CD4-positive, alpha-beta T cell treated with Interleukin-15 for 4 hours (primary cell): ENCODE measurements around the gene PRRT1.
"Not testable (repeated sequence)": the region's sequence is repeated elsewhere in the genome, so short reads cannot be mapped to it uniquely, and the experiment has no call there.

Experiments
- DNase-seq: peaks from one replicate; pipeline ENCODE4 v3.0.0-alpha.2; 2020; ENCODE audit warnings: low spot score

The PRRT1 gene

GRCh38 chr6:32151863-32152768 lies at the start of gene PRRT1:
TSS of gene PRRT1 (minus strand) at chr6:32151939. CDS start at chr6:32151827, 112 bp downstream.
- no peak for DNase-seq

- DNase-seq = no peak
Measured at GRCh38 chr6:32200711-32201475, 49.2 kb upstream of the PRRT1 start.

- DNase-seq = no peak
Measured at GRCh38 chr6:32198866-32199265, 47.1 kb upstream of the PRRT1 start.

- DNase-seq = no peak
Measured at GRCh38 chr6:32198345-32198696, 46.6 kb upstream of the PRRT1 start.

- no peak for DNase-seq
Measured at GRCh38 chr6:32196682-32197616, 45.2 kb upstream of the PRRT1 start.

GRCh38 chr6:32195902-32196681 lies 44.4 kb upstream of the PRRT1 start:
- DNase-seq = peak; percentile 45

GRCh38 chr6:32195652-32195901 lies 43.8 kb upstream of the PRRT1 start:
- peak; percentile 100 for DNase-seq

- peak; percentile 32 for DNase-seq
Measured at GRCh38 chr6:32194825-32195651, 43.3 kb upstream of the PRRT1 start.

- DNase-seq = no peak
Measured at GRCh38 chr6:32194388-32194787, 42.6 kb upstream of the PRRT1 start.

- not testable (repeated sequence) for DNase-seq
Measured at GRCh38 chr6:32193096-32193495, 41.4 kb upstream of the PRRT1 start.

GRCh38 chr6:32192608-32193039 lies 40.9 kb upstream of the PRRT1 start, which contains the start of gene GPSM3:
TSS of gene GPSM3 (minus strand) at chr6:32192643. CDS start at chr6:32192513, 130 bp downstream.
- DNase-seq = peak; percentile 55

GRCh38 chr6:32191696-32192607 lies 40.2 kb upstream of the PRRT1 start:
- no peak for DNase-seq

GRCh38 chr6:32190911-32191677 lies 39.4 kb upstream of the PRRT1 start:
- DNase-seq = no peak

GRCh38 chr6:32190054-32190851 lies 38.5 kb upstream of the PRRT1 start, which contains the start of gene PBX2:
TSS of gene PBX2 (minus strand) at chr6:32190202. CDS start at chr6:32189915, 287 bp downstream.
- peak; percentile 84 for DNase-seq

- no peak for DNase-seq
Measured at GRCh38 chr6:32189742-32190053, 38.0 kb upstream of the PRRT1 start.

GRCh38 chr6:32189069-32189741 lies 37.5 kb upstream of the PRRT1 start:
- DNase-seq = no peak

- DNase-seq = no peak
Measured at GRCh38 chr6:32188381-32189068, 36.8 kb upstream of the PRRT1 start.
